Suprapubic skin (tissue), 4 donors: Measurements from ENCODE around the gene DYRK1B. TPM values are rescaled to one million over a fixed set of nuclear protein-coding genes. Genes with fewer than 3 reads are reported as not detected.
A peak's percentile ranks its signal among the peaks of the same experiment; 100 is the strongest.

ENCODE experiments used
- DNase-seq, 2 donors: peaks; one replicate each; pipeline ENCODE4 v3.0.0-alpha.2; 2019; ENCODE audit warnings: low spot score in 2 of 2
- H3K27ac ChIP-seq: fragments of 200-600 bp; sonication (generic); one replicate; pipeline ENCODE4 v1.5.1; 2019
- H3K27me3 ChIP-seq: fragments of 200-600 bp; sonication (generic); one replicate; pipeline ENCODE4 v1.5.1; 2019
- H3K36me3 ChIP-seq: fragments of 200-600 bp; sonication (generic); one replicate; pipeline ENCODE4 v1.5.1; 2019
- H3K4me1 ChIP-seq: fragments of 200-600 bp; sonication (generic); one replicate; pipeline ENCODE4 v1.5.1; 2019
- H3K4me3 ChIP-seq: fragments of 200-600 bp; sonication (generic); one replicate; pipeline ENCODE4 v1.5.1; 2019; ENCODE audit warnings: mild to moderate bottlenecking
- H3K9me3 ChIP-seq: fragments of 200-600 bp; sonication (generic); one replicate; pipeline ENCODE4 v1.5.1; 2019
- EP300 ChIP-seq: sonication (generic); formaldehyde crosslinking; IDR thresholded peaks from one replicate; pipeline ENCODE4 v1.6.1; 2017; ENCODE audit warnings: antibody characterized with exemption
- POLR2A ChIP-seq, 2 donors: fragments of 450-650 bp; IDR thresholded peaks; one replicate each; pipeline ENCODE4 v1.6.1; 2017; ENCODE audit warnings: antibody characterized with exemption in 2 of 2, mild to moderate bottlenecking in 2 of 2, moderate library complexity in 2 of 2
- POLR2AphosphoS5 ChIP-seq, 3 donors: sonication (generic); formaldehyde crosslinking; IDR thresholded peaks; one replicate each; pipeline ENCODE4 v1.6.1; 2017; ENCODE audit warnings: antibody characterized with exemption in 3 of 3
- WGBS: methylation state at CpG from one replicate; pipeline ENCODE4 v1.1.5; 2018; 5-methylcytosine and 5-hydroxymethylcytosine counted together
- total RNA-seq, 4 donors: library from RNA; depleted of rRNA; stranded (reverse); fragments of >200 nt; gene quantifications; one replicate each; pipeline ENCODE4 v1.1.0, GENCODE V29; 2016
- TF ChIP-seq, protein P1 (sequence below), 2 donors: fragments of 200-600 bp in 1 of 2; fragments of 450-650 bp in 1 of 2; sonication (generic) in 1 of 2; IDR thresholded peaks; one replicate each; pipeline ENCODE4 v1.5.1; 2016 to 2019; ENCODE audit warnings: antibody characterized with exemption in 2 of 2, mild to moderate bottlenecking in 1 of 2, moderate library complexity in 1 of 2

DYRK1B gene
- total RNA-seq, 4 donors from 2014 or later, result 17.9 to 31.7 (median 24.2) TPM

GRCh38 chr19:39843919-39844793 lies 10.2 kb upstream of the DYRK1B start:
- peaks cover 10% of the 10 kb centered on the region for H3K36me3 ChIP-seq
- no peak overlapping the region for H3K27ac ChIP-seq
- peaks cover 55% of the 10 kb centered on the region for H3K4me1 ChIP-seq
- H3K27me3 ChIP-seq, result no peaks in the 10 kb centered on the region
- 48% methylated on average over 4 of the region's 4 CpGs for WGBS
- no peak overlapping the region for H3K4me3 ChIP-seq
- TF ChIP-seq, protein P1, sequence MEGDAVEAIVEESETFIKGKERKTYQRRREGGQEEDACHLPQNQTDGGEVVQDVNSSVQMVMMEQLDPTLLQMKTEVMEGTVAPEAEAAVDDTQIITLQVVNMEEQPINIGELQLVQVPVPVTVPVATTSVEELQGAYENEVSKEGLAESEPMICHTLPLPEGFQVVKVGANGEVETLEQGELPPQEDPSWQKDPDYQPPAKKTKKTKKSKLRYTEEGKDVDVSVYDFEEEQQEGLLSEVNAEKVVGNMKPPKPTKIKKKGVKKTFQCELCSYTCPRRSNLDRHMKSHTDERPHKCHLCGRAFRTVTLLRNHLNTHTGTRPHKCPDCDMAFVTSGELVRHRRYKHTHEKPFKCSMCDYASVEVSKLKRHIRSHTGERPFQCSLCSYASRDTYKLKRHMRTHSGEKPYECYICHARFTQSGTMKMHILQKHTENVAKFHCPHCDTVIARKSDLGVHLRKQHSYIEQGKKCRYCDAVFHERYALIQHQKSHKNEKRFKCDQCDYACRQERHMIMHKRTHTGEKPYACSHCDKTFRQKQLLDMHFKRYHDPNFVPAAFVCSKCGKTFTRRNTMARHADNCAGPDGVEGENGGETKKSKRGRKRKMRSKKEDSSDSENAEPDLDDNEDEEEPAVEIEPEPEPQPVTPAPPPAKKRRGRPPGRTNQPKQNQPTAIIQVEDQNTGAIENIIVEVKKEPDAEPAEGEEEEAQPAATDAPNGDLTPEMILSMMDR (IDR thresholded peaks at IDR 0.05), result peak in 1 of 2 donors; percentile 52
- TF ChIP-seq EP300, result no peak
- no peak for DNase-seq
- no peaks in the 10 kb centered on the region for H3K9me3 ChIP-seq

DNA sequence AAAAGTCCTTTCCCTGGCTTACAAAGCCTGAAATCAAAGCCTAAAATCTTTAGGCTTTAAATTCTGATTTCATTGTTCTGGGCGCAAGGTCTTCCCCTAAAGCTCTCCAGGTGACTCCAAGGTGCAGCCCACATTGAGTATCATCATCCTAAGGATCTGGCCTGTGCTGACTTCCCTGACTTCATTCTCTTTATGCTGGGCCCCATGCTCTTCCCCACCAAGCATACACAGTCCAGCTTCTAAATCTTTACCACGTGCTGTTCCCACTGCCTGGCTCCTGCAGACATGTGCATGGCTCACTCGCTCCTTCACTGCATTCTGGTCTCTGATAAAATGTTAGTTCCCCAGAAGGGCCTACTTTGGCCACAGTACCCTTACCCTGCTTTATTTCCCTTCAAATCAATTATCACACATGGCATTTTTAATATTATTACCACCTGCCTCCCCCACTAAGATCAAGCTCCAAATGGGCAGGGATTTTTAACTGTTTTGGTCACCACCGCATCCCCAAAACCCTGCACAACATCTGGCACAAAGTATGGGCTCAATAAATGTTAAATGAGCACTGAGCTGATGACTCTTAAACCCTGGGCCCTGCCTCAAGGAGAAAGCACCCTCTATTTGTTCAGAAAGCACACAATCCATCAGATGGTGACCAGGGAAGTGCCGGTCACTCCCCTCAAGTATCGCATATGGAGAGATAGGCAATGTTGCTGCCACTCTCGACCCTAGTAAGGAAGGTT lies 8.9 kb upstream of the DYRK1B start:
- no peak for DNase-seq
- no peak overlapping the region for H3K27ac ChIP-seq
- no peak for TF ChIP-seq POLR2A (IDR thresholded peaks at IDR 0.05)
- TF ChIP-seq, protein P1 (IDR thresholded peaks at IDR 0.05), result peak in 1 of 2 donors; percentile 2
- no peak for TF ChIP-seq EP300
- TF ChIP-seq POLR2AphosphoS5 (IDR thresholded peaks at IDR 0.05), result no peak
- peaks cover 55% of the 10 kb centered on the region for H3K4me1 ChIP-seq
- no peaks in the 10 kb centered on the region for H3K27me3 ChIP-seq
- no peaks in the 10 kb centered on the region for H3K9me3 ChIP-seq
- H3K4me3 ChIP-seq, result peak overlapping the region; percentile 41
- peaks cover 22% of the 10 kb centered on the region for H3K36me3 ChIP-seq
- 77% methylated on average over 7 of the region's 7 CpGs for WGBS

DNA sequence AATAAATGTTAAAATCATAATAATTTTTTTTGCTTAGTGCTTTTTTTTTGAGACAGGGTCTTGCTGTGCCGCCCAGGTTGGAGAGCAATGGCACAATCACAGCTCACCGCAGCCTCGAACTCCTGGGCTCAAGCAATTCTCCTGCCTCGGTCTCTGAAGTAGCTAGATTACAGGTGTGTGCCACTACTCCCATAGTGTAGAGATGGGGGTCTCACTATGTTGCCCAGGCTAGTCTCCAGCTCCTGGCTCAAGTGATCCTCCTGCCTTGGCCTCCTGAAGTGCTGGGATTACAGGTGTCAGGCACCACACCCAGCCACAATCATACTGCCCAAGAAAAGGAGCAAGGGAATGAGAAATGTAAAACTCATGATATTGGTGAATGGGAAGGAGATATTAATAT lies 7.1 kb upstream of the DYRK1B start:
- H3K36me3 ChIP-seq, result peaks cover 41% of the 10 kb centered on the region
- WGBS, result 92% methylated on average over 4 of the region's 4 CpGs
- H3K4me1 ChIP-seq, result peaks cover 47% of the 10 kb centered on the region
- H3K27me3 ChIP-seq, result no peaks in the 10 kb centered on the region
- H3K9me3 ChIP-seq, result no peaks in the 10 kb centered on the region
- no peak overlapping the region for H3K27ac ChIP-seq
- no peak for DNase-seq
- TF ChIP-seq EP300 (no peak), POLR2AphosphoS5 (IDR thresholded peaks at IDR 0.05) (no peak), POLR2A (IDR thresholded peaks at IDR 0.05) (no peak)
- TF ChIP-seq, protein P1 (IDR thresholded peaks at IDR 0.05), result no peak
- no peak overlapping the region for H3K4me3 ChIP-seq

DNA sequence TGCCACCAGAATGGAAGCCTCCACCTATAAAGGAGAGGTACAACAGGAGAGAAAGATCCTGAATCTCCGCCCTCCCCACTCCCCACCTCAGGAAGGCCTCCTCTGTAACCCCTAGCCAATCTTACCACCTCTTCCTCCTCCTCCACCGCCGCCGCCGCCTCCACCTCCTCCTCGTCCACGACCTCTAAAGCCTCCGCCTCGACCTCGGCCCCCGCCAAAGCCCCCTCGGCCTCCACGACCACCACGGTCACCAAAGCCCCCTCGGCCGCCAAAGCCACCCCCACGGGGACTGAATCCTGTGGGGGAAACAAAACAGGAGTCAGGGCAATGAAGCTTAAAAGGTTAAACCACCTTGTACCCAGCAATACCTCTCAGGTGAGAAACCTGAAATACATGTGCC lies 6.5 kb upstream of the DYRK1B start:
- Histone ChIP-seq H3K27me3 (no peaks in the 10 kb centered on the region), H3K27ac (no peak overlapping the region), H3K9me3 (no peaks in the 10 kb centered on the region), H3K4me1 (peaks cover 44% of the 10 kb centered on the region), H3K4me3 (no peak overlapping the region), H3K36me3 (peaks cover 46% of the 10 kb centered on the region)
- TF ChIP-seq EP300 (no peak), POLR2AphosphoS5 (IDR thresholded peaks at IDR 0.05) (no peak), POLR2A (IDR thresholded peaks at IDR 0.05) (no peak)
- TF ChIP-seq, protein P1 (IDR thresholded peaks at IDR 0.05), result no peak
- DNase-seq, result no peak
- 91% methylated on average over 17 of the region's 17 CpGs for WGBS

GRCh38 chr19:39839678-39840327 lies 5.8 kb upstream of the DYRK1B start:
- DNase-seq, result no peak
- Histone ChIP-seq H3K36me3 (peaks cover 53% of the 10 kb centered on the region), H3K4me1 (peaks cover 37% of the 10 kb centered on the region), H3K27ac (no peak overlapping the region), H3K9me3 (no peaks in the 10 kb centered on the region), H3K4me3 (no peak overlapping the region), H3K27me3 (no peaks in the 10 kb centered on the region)
- WGBS, result 83% methylated on average over 13 of the region's 13 CpGs
- TF ChIP-seq, protein P1 (IDR thresholded peaks at IDR 0.05), result no peak
- no peak for TF ChIP-seq POLR2AphosphoS5 (IDR thresholded peaks at IDR 0.05)
- TF ChIP-seq EP300, result no peak
- TF ChIP-seq POLR2A (IDR thresholded peaks at IDR 0.05), result no peak
